Activated CD4-positive, alpha-beta T cell treated with anti-CD3 and anti-CD28 coated beads for 24 hours (primary cell): ENCODE measurements around the gene RBM5.
"Not testable (repeated sequence)": the region's sequence is repeated elsewhere in the genome, so short reads cannot be mapped to it uniquely, and the experiment has no call there.

Experiments used
- DNase-seq, 2 donors: peaks; one replicate each; pipeline ENCODE4 v3.0.0-alpha.2; 2020; ENCODE audit warnings: low read depth in 2 of 2

RBM5 gene

GRCh38 chr3:50088725-50089608, at the start of gene RBM5:
Gene RBM5 (plus strand): TSS chr3:50088919. CDS start chr3:50090435, 1,516 bp downstream.
- peak; percentile 87 to 91 for DNase-seq

GRCh38 chr3:50044976-50045375, 43.7 kb upstream of the RBM5 start:
- no peak for DNase-seq

GRCh38 chr3:50047426-50047825, 41.3 kb upstream of the RBM5 start:
- DNase-seq: no peak

GRCh38 chr3:50050361-50050760, 38.4 kb upstream of the RBM5 start:
- no peak for DNase-seq

- no peak for DNase-seq
Observed at GRCh38 chr3:50057756-50058155, 31.0 kb upstream of the RBM5 start.

GRCh38 chr3:50068134-50068533, 20.6 kb upstream of the RBM5 start:
- no peak for DNase-seq

GRCh38 chr3:50078091-50078490, 10.6 kb upstream of the RBM5 start:
- no peak for DNase-seq

- DNase-seq: no peak
Observed at GRCh38 chr3:50078622-50079021, 10.1 kb upstream of the RBM5 start.

GRCh38 chr3:50084951-50085350, 3.8 kb upstream of the RBM5 start:
- DNase-seq: not testable (repeated sequence)

GRCh38 chr3:50089609-50089945, 858 bp downstream of the RBM5 start:
- no peak for DNase-seq

- no peak for DNase-seq
Observed at GRCh38 chr3:50090984-50091383, 2.3 kb downstream of the RBM5 start.

GRCh38 chr3:50095352-50095998, 6.8 kb downstream of the RBM5 start:
- no peak for DNase-seq

- no peak for DNase-seq
Observed at GRCh38 chr3:50100386-50100785, 11.7 kb downstream of the RBM5 start.

- no peak for DNase-seq
Observed at GRCh38 chr3:50100956-50101845, 12.5 kb downstream of the RBM5 start.

GRCh38 chr3:50102558-50102957, 13.8 kb downstream of the RBM5 start:
- DNase-seq: no peak

GRCh38 chr3:50111757-50112156, 23.0 kb downstream of the RBM5 start:
- DNase-seq: no peak

- DNase-seq: no peak
Observed at GRCh38 chr3:50112462-50112861, 23.7 kb downstream of the RBM5 start.

- no peak for DNase-seq
Observed at GRCh38 chr3:50117120-50117519, 28.4 kb downstream of the RBM5 start.

GRCh38 chr3:50118237-50118636, 29.5 kb downstream of the RBM5 start:
- DNase-seq: no peak

- no peak for DNase-seq
Observed at GRCh38 chr3:50119786-50120185, 31.1 kb downstream of the RBM5 start.

- DNase-seq: no peak
Observed at GRCh38 chr3:50120364-50121071, 31.8 kb downstream of the RBM5 start.
